ENCODE results near the gene KCNK1.
"Not testable (repeated sequence)": the region's sequence is repeated elsewhere in the genome, so short reads cannot be mapped to it uniquely, and the experiment has no call there.

The KCNK1 gene

GRCh38 chr1:233667741-233668140, 53.8 kb downstream of the KCNK1 start:
- no peak for DNase-seq (ENCODE audit: low read depth)

- no peak for DNase-seq (ENCODE audit: low read depth)
These were observed 54.3 kb downstream of the KCNK1 start for GRCh38 chr1:233668146-233668724.

- DNase-seq (ENCODE audit: low read depth) = no peak
These were observed 54.9 kb downstream of the KCNK1 start for GRCh38 chr1:233668725-233669294.

- DNase-seq (ENCODE audit: low read depth) = not testable (repeated sequence)
These were observed 56.5 kb downstream of the KCNK1 start for GRCh38 chr1:233670363-233670762.

GRCh38 chr1:233671286-233671685, 57.4 kb downstream of the KCNK1 start:
- DNase-seq (ENCODE audit: low read depth) = no peak

- no peak for DNase-seq (ENCODE audit: low read depth)
These were observed 58.8 kb downstream of the KCNK1 start for GRCh38 chr1:233672732-233673131.

GRCh38 chr1:233673261-233673946, 59.5 kb downstream of the KCNK1 start:
- no peak for DNase-seq (ENCODE audit: low read depth)

GRCh38 chr1:233673947-233674431, 60.1 kb downstream of the KCNK1 start:
- no peak for DNase-seq (ENCODE audit: low read depth)

GRCh38 chr1:233675446-233675845, 61.5 kb downstream of the KCNK1 start:
- DNase-seq (ENCODE audit: low read depth) = no peak

GRCh38 chr1:233675893-233676292, 62.0 kb downstream of the KCNK1 start:
- DNase-seq (ENCODE audit: low read depth) = no peak

- no peak for DNase-seq (ENCODE audit: low read depth)
These were observed 63.9 kb downstream of the KCNK1 start for GRCh38 chr1:233677690-233678354.

- DNase-seq (ENCODE audit: low read depth) = no peak
These were observed 65.1 kb downstream of the KCNK1 start for GRCh38 chr1:233679030-233679429.

GRCh38 chr1:233679591-233680373, 65.9 kb downstream of the KCNK1 start:
- DNase-seq (ENCODE audit: low read depth) = no peak

- no peak for DNase-seq (ENCODE audit: low read depth)
These were observed 67.4 kb downstream of the KCNK1 start for GRCh38 chr1:233681285-233681684.

- not testable (repeated sequence) for DNase-seq (ENCODE audit: low read depth)
These were observed 72.7 kb downstream of the KCNK1 start for GRCh38 chr1:233686653-233687052.

- DNase-seq (ENCODE audit: low read depth) = no peak
These were observed 75.3 kb downstream of the KCNK1 start for GRCh38 chr1:233689017-233689747.

- DNase-seq (ENCODE audit: low read depth) = no peak
These were observed 75.9 kb downstream of the KCNK1 start for GRCh38 chr1:233689748-233690254.

- DNase-seq (ENCODE audit: low read depth) = no peak
These were observed 82.0 kb downstream of the KCNK1 start for GRCh38 chr1:233695901-233696300.

- no peak for DNase-seq (ENCODE audit: low read depth)
These were observed 86.4 kb downstream of the KCNK1 start for GRCh38 chr1:233700338-233700737.

- DNase-seq (ENCODE audit: low read depth) = no peak
These were observed 90.4 kb downstream of the KCNK1 start for GRCh38 chr1:233704170-233704897.
